ENCODE measurements around the gene DNAH2. TPM values are rescaled to one million over a fixed set of nuclear protein-coding genes. Genes with fewer than 3 reads are reported as not detected.

Gene DNAH2
- total and polyA plus RNA-seq, 2 of the 8 experiments (the other 6 are each of a cell fraction or from before 2014, with no cell fraction given) = 0.13 to 0.18 TPM

DNA sequence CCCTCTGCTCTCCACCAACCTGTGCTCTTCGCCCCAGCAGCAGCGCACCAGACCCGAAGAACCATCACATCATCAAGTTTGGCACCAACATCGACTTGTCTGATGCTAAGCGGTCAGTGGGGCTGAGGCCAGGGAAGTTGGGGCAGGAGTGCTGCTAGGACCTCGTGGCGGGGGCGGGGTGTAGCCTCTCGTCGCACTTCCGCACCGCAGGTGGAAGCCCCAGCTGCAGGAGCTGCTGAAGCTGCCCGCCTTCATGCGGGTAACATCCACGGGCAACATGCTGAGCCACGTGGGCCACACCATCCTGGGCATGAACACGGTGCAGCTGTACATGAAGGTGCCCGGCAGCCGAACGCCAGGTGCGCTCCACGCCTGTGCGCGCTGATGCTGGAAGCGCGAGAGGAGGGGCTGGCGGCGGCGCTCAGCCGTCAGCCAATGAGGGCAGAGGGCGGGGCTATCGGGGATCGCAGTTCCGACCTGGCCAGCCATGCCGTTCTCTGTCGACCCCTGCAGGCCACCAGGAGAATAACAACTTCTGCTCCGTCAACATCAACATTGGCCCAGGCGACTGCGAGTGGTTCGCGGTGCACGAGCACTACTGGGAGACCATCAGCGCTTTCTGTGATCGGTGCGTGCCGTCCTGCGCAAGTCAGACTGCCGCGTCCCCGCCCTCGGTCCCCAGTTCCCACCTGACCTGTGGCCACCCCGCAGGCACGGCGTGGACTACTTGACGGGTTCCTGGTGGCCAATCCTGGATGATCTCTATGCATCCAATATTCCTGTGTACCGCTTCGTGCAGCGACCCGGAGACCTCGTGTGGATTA, 134.1 kb downstream of the DNAH2 start:
- Histone ChIP-seq H3K27me3 (replicated peaks in 1 of 4; ENCODE audit: control insufficient read depth in 3 of 4, extremely low read depth in 1 of 4, insufficient read depth in 3 of 4, low read length in 3 of 4) (peaks cover 32 to 49% (median 48%) of the 10 kb centered on the region in 4 experiments), H3K79me2 (ENCODE audit: control insufficient read depth in 1 of 2, insufficient read depth in 2 of 2, low read length in 2 of 2) (no peaks in the 10 kb centered on the region), H2AK5ac (ENCODE audit: low read depth, low read length) (no peak overlapping the region), H3K9ac (replicated peaks in 1 of 4; ENCODE audit: extremely low read depth in 1 of 4, low read depth in 3 of 4, low read length in 3 of 4) (no peak overlapping the region; a peak in 1 of 7 replicates), H3K79me1 (ENCODE audit: low read depth, low read length) (no peaks in the 10 kb centered on the region), H3K23me2 (ENCODE audit: low read depth, low read length) (peaks cover 12% of the 10 kb centered on the region), H3K27ac (ENCODE audit: low read depth, low read length) (no peak overlapping the region), H2BK5ac (ENCODE audit: low read depth, low read length) (no peak overlapping the region; the same call in 1 of the 2 replicates), H2BK15ac (ENCODE audit: low read length) (peak overlapping the region; percentile 95; the same call in 1 of the 2 replicates), H3K4me3 (ENCODE audit: extremely low read depth in 1 of 4, insufficient read depth in 2 of 4, low read depth in 3 of 4, low read length in 4 of 4) (peak overlapping the region; percentile 39 to 65 (median 52)), H4K20me1 (replicated peaks in 1 of 2; ENCODE audit: control insufficient read depth in 1 of 2, insufficient read depth in 2 of 2, low read length in 2 of 2) (peaks cover 0 to 23% of the 10 kb centered on the region in 2 experiments), H3K4me1 (replicated peaks in 1 of 4; ENCODE audit: control insufficient read depth in 3 of 4, insufficient read depth in 4 of 4, low read length in 3 of 4) (peaks cover 0 to 37% (median 31%) of the 10 kb centered on the region in 4 experiments; a peak in 6 of 7 replicates), H2BK120ac (replicated peaks; ENCODE audit: low read depth, low read length) (no peak overlapping the region), H3K14ac (ENCODE audit: insufficient read length) (no peak overlapping the region), H3K23ac (ENCODE audit: insufficient read length) (no peak overlapping the region), H4K5ac (ENCODE audit: insufficient read length, low read depth, low read length) (no peak overlapping the region), H3K4me2 (ENCODE audit: insufficient read depth in 1 of 2, low read depth in 2 of 2, low read length in 2 of 2) (peak overlapping the region; percentile 74 to 94), H3K4ac (replicated peaks; ENCODE audit: insufficient read length, low read depth, low read length) (no peak overlapping the region), H2AFZ (ENCODE audit: low read length) (peak overlapping the region; percentile 47; the same call in 1 of the 2 replicates), H4K91ac (replicated peaks; ENCODE audit: insufficient read length, low read length) (no peak overlapping the region), H2BK12ac (ENCODE audit: low read depth, low read length) (peak overlapping the region; percentile 53; the same call in 1 of the 2 replicates), H4K8ac (ENCODE audit: extremely low read depth, insufficient read depth, low read length) (no peak overlapping the region; the same call in 1 of the 2 replicates), H3K9me3 (ENCODE audit: insufficient read depth in 2 of 2, low read depth in 1 of 2, low read length in 1 of 2) (no peaks in the 10 kb centered on the region), H3K18ac (ENCODE audit: extremely low read depth, low read length) (peak overlapping the region; percentile 79; the same call in 1 of the 2 replicates), H2BK20ac (ENCODE audit: low read length) (0 out of 2 replicates have a peak overlapping the region, but pooled peaks have one; percentile 61), H3K36me3 (ENCODE audit: control insufficient read depth in 2 of 4, insufficient read depth in 4 of 4, low read length in 3 of 4) (peaks cover 0 to 4% (median 0%) of the 10 kb centered on the region in 4 experiments; a peak in 3 of 8 replicates), H3K56ac (replicated peaks; ENCODE audit: insufficient read length, low read depth, low read length) (no peak overlapping the region)
- CTCF ChIA-PET (ENCODE audit: partially characterized antibody) = interaction anchor here (0.6 to 4.9 kb wide), 14 partner anchors 9 to 140 kb away, joined by 3 to 44 read pairs (median 5); partner anchors contain the start of gene KDM6B
- FAIRE-seq (peak; percentile 42), DNase-seq (ENCODE audit: low read depth in 1 of 2, low spot score in 2 of 2) (peak; percentile 82 to 95)
- 9% methylated on average over 59 of the region's 60 CpGs; no CpG with 5 or more reads in 1 of the 2 experiments for WGBS, 2 experiments (ENCODE audit: extremely low coverage in 1 of 2, insufficient coverage in 1 of 2, insufficient read length in 1 of 2, insufficient replicate concordance in 2 of 2, low coverage in 1 of 2, low lambda C conversion rate in 2 of 2, missing lambda C conversion rate in 1 of 2)
- POLR2A ChIA-PET (ENCODE audit: partially characterized antibody) = interaction anchor here (0.8 to 4.0 kb wide), 3 partner anchors 10 to 16 kb away, joined by 3 to 24 read pairs (median 5); no protein-coding TSS in a partner anchor
- no peak for TF ChIP-seq TEAD4 (IDR thresholded peaks at IDR 0.05; ENCODE audit: low read depth, low read length)
- peak; percentile 52; the same call in 1 of the 2 replicates for TF ChIP-seq TBP (IDR thresholded peaks at IDR 0.05; ENCODE audit: low read depth, low read length)
- TF ChIP-seq SAP30 (IDR thresholded peaks at IDR 0.05; ENCODE audit: insufficient read depth, insufficient replicate concordance, low read length) = peak; percentile 31
- peak; percentile 34 for TF ChIP-seq ASH2L (IDR thresholded peaks at IDR 0.05; ENCODE audit: low read length)
- 0 out of 2 replicates have a peak, but pooled peaks have one; percentile 10 for TF ChIP-seq NRF1 (IDR thresholded peaks at IDR 0.05; ENCODE audit: low read depth, low read length)
- 0 out of 2 replicates have a peak, but pooled peaks have one; percentile 36 for TF ChIP-seq BACH1 (IDR thresholded peaks at IDR 0.05; ENCODE audit: low read length)
- TF ChIP-seq SIN3A (conservative IDR thresholded peaks at IDR 0.05 in 1 of 2, IDR thresholded peaks at IDR 0.05 in 1 of 2; ENCODE audit: low read depth in 1 of 2, low read length in 2 of 2) = peak; percentile 64 to 78; a peak in 2 of 4 replicates
- no peak; the same call in 1 of the 2 replicates for TF ChIP-seq CREB1 (IDR thresholded peaks at IDR 0.05)
